A673 (cell line): Measurements from ENCODE around the gene ATL1.
"Not testable (repeated sequence)": the region's sequence is repeated elsewhere in the genome, so short reads cannot be mapped to it uniquely, and the experiment has no call there.

ENCODE experiments used
- CTCF ChIP-seq: fragments of 300-800, 200-600 bp; sonication (generic); conservative IDR thresholded peaks from 2 replicates; pipeline ENCODE4 v1.5.1; 2017; ENCODE audit warnings: low read depth, mild to moderate bottlenecking, antibody characterized with exemption, low read length, moderate library complexity, mixed read lengths
- EZH2 ChIP-seq: fragments of 200-600 bp; sonication (generic); IDR thresholded peaks from 2 replicates; pipeline ENCODE4 v1.6.1; 2017; ENCODE audit warnings: borderline replicate concordance, low read depth, mild to moderate bottlenecking, mixed read lengths, antibody characterized with exemption, low read length; ENCODE audit not compliant: poor library complexity, severe bottlenecking

- not testable (repeated sequence) for TF ChIP-seq CTCF, EZH2
Measured at GRCh38 chr14:50624947-50625346, 65.0 kb downstream of the ATL1 start.
